Bronchial smooth muscle cell (primary cell): ENCODE data around the gene WDR17. TPM values are rescaled to one million over a fixed set of nuclear protein-coding genes. Genes with fewer than 3 reads are reported as not detected.

Source experiments
- total RNA-seq: library from RNA; depleted of rRNA; stranded (reverse); fragments of >200 nt; gene quantifications from 2 replicates; pipeline ENCODE4 v1.2.1, GENCODE V29; 2014

The WDR17 gene
- 1.4 and 4.3 TPM in 2 replicates for total RNA-seq

DNA sequence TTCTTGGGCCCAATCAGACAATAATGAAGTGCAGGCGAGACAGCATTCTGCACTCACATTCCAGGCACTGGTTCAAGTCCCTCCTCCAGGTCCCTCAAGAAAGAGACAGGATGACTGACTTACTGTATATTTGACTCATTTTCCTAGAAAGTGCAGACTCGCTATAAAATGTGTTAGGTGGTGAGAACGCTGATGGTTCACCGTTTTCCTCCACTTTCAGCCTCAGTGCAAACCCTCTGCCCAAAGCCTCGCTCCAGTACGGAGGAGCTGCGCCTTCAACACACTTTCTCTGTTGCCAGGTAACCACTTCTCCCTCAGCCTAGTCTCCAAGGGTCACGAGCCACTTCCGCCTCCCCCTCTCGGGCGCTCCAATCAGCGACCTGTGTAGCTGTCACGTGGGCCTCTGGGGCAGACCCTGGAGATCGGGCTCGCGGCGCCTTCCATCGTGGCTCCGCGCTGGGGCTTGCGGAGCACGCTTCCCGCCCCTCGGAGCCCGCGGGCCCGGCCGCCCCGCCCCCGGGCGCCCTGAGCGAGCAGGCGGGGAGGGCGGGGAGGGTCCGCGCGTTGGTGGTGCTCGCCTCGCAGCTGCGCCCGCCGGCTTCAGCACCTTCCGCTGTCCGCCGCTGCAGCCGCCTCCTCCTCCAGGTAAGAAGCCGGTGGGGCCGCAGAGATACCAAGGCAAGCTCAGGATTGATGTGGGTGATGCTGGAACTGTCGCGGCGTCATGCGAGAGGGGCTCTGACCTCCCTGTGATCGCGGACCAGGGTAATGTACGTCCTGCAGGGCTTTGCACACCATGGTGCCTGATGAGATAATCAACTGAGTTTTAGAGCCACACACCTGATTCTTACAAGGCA, at the start of gene WDR17:
Gene WDR17, plus strand, starts transcription at position 407 of the 857 bp plus-strand sequence. CDS start 45,740 bp downstream, outside the sequence.

DNA sequence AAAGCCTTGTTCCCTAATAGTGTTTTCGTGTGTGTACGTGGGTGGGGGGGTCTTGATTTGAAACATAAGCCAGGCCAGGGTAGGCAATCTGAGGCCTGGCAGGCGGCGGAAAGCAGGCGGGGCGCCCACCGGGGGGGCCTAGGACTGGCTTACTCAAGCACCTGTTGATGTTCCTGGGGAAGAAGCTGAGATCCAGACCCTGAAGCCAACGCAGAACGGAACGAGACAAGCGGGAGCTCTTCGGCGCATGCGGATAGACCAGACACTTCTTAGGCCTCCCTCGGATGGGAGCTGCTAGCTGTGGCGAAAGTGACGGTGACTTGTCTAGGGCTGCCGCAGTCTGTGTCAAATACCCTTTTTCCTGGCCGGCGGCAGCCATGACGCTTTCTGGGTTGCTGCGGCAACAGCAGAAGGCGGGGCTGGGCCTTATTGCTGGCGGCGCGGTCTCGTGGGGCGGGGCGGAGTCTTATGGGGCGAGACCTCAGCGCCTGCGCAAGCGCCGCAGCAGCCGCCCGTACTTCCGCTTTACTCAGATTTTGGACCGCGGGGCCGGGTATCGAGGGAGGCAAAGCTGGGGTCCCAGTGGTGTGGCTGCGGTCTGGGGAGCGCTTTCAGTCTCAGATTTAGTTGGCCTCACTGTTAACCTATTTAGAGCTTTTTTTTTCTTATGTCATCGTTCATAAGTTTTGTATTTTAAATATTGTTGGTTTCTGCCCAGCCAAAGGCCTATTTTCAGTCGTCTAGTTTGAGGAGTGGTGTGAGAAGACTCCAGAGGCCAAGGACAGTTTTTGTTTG, 129.7 kb downstream of the WDR17 start, which contains the start of gene SPATA4:
Gene SPATA4, minus strand, starts transcription at position 402 of the 795 bp plus-strand sequence. Its CDS starts 23 bp downstream, at position 379.

Other genes starting within 250 kb of the WDR17 start
- gene SPATA4, start 129.7 kb downstream of the WDR17 start, total RNA-seq: 0.16 TPM in 1 of 2 replicates, not detected in the other
- 0.26 and 0.47 TPM in 2 replicates for gene ASB5, start 203.4 kb downstream of the WDR17 start, total RNA-seq